Thyroid gland (tissue), 4 donors: Measurements from ENCODE around the gene KIF13A.

Experiments
- POLR2A ChIP-seq, 2 donors: fragments of 450-650 bp; IDR thresholded peaks; one replicate each; pipeline ENCODE4 v1.6.1; 2017; ENCODE audit warnings: antibody characterized with exemption in 2 of 2, mild to moderate bottlenecking in 2 of 2, moderate library complexity in 1 of 2
- TF ChIP-seq, protein P1 (sequence below), 6 experiments: fragments of 200-600 bp in 3 of 6; fragments of 450-650 bp in 3 of 6; sonication (generic) in 3 of 6; IDR thresholded peaks; one replicate each; pipeline ENCODE4 v1.5.1; 2016 to 2019; ENCODE audit warnings: antibody characterized with exemption in 6 of 6, mild to moderate bottlenecking in 2 of 6, inconsistent platforms in 1 of 6, moderate library complexity in 1 of 6

DNA sequence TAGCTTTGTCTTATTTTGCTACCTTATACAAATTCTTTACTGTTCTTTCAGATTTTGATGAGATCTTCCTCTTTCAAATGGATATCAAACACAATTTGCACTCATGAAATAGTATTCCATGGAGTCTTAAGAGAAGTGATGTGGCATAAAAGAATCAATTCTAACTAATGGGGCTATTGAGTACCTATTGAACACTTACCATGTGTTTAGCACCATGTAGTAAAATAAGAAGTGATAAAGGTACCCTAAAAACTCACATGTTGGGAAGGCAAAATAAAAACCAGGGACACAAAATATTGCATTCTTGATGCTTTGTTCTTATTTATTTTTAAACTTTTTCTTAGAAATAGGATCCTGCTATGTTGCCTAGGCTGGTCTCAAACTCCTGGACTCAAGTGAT lies 56.2 kb downstream of the KIF13A start:
- TF ChIP-seq, protein P1, sequence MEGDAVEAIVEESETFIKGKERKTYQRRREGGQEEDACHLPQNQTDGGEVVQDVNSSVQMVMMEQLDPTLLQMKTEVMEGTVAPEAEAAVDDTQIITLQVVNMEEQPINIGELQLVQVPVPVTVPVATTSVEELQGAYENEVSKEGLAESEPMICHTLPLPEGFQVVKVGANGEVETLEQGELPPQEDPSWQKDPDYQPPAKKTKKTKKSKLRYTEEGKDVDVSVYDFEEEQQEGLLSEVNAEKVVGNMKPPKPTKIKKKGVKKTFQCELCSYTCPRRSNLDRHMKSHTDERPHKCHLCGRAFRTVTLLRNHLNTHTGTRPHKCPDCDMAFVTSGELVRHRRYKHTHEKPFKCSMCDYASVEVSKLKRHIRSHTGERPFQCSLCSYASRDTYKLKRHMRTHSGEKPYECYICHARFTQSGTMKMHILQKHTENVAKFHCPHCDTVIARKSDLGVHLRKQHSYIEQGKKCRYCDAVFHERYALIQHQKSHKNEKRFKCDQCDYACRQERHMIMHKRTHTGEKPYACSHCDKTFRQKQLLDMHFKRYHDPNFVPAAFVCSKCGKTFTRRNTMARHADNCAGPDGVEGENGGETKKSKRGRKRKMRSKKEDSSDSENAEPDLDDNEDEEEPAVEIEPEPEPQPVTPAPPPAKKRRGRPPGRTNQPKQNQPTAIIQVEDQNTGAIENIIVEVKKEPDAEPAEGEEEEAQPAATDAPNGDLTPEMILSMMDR (IDR thresholded peaks at IDR 0.05): no peak
- no peak for TF ChIP-seq POLR2A (IDR thresholded peaks at IDR 0.05)
